ENCODE data around the gene MEF2D.

MEF2D gene

DNA sequence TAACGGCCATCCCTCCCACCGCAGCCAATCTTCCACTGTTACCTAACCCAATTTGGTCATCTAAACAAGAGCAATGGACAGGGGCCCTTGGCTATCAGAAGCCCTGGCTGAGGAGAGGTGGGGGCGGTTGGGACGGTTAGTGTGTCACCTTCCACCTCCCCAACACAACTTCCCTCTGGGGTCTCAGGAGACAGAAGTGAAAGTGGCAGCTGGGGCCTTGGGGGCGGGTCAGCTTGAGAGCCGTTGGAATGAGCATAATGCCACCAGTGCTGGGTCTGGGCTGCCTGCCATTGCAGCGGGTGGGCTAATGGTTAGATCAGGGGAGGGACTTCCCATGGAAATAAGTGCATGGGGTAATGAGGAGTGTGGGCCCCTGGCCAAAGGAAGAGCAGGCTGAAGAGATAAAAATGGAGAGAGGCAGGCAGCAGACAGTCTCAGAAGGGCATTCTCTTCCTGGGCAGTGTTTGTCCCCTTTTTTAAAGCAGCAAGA is 7.9 kb downstream of the MEF2D start:
- H3K27me3 ChIP-seq (ENCODE audit: insufficient read depth, low read length) = no peaks in the 10 kb centered on the region
- H3K9ac ChIP-seq (ENCODE audit: low read length) = peak overlapping the region; percentile 81
- H3K79me2 ChIP-seq (ENCODE audit: insufficient read depth, low read length) = peaks cover 70% of the 10 kb centered on the region
- no peaks in the 10 kb centered on the region for H3K9me3 ChIP-seq (ENCODE audit: low read length)
- H3K4me2 ChIP-seq (ENCODE audit: low read length) = peak overlapping the region; percentile 97
- H3K4me3 ChIP-seq (ENCODE audit: low read depth, low read length, poor library complexity, severe bottlenecking) = peak overlapping the region; percentile 47
- H3K4me1 ChIP-seq (ENCODE audit: insufficient read depth, low read length, severe bottlenecking) = peaks cover 100% of the 10 kb centered on the region
- H3K9me2 ChIP-seq (ENCODE audit: low read depth, low read length) = no peaks in the 10 kb centered on the region
- H2AFZ ChIP-seq (ENCODE audit: low read length) = no peak overlapping the region
- H4K20me1 ChIP-seq (ENCODE audit: insufficient read depth, low read length) = no peaks in the 10 kb centered on the region
- peaks cover 17% of the 10 kb centered on the region; the same call in 1 of the 2 replicates for H3K36me3 ChIP-seq (ENCODE audit: insufficient read depth, low read length)
- H3F3A ChIP-seq (ENCODE audit: insufficient read depth, low read length) = no peaks in the 10 kb centered on the region
- H3K27ac ChIP-seq (ENCODE audit: low read depth, low read length, poor library complexity, severe bottlenecking) = peak overlapping the region; percentile 100
- TF ChIP-seq, protein P1, sequence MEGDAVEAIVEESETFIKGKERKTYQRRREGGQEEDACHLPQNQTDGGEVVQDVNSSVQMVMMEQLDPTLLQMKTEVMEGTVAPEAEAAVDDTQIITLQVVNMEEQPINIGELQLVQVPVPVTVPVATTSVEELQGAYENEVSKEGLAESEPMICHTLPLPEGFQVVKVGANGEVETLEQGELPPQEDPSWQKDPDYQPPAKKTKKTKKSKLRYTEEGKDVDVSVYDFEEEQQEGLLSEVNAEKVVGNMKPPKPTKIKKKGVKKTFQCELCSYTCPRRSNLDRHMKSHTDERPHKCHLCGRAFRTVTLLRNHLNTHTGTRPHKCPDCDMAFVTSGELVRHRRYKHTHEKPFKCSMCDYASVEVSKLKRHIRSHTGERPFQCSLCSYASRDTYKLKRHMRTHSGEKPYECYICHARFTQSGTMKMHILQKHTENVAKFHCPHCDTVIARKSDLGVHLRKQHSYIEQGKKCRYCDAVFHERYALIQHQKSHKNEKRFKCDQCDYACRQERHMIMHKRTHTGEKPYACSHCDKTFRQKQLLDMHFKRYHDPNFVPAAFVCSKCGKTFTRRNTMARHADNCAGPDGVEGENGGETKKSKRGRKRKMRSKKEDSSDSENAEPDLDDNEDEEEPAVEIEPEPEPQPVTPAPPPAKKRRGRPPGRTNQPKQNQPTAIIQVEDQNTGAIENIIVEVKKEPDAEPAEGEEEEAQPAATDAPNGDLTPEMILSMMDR (IDR thresholded peaks at IDR 0.05; ENCODE audit: low read length) = no peak
- TF ChIP-seq EZH2 (IDR thresholded peaks at IDR 0.05; ENCODE audit: borderline replicate concordance, low read length) = no peak

DNA sequence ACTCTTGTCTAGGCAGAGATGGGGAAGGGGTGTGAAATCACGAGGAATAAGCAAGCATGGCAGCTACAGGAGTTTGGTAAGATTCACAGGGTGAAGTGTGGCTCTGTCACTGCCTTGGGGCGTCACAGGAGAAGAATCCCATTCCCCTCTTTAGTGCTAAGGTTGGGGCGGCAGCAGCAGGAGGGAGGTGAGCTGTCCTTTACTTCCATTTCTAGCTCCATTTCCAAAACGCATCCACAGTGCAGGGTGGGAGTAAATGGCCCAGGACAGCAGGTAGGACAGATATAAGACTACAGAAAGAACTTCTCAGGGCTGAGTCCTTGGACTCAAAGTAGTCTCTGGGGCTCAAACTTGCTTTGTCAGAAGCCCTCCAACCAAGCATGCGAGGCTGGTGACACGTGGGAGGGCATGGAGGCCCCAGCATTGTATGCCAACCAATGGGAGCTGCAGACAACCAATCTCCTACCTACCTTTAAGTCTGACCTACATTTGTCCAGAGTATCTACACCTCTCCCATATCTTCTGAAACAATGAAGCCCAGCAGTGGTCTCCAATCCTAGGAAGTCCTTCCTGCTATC is 8.5 kb downstream of the MEF2D start:
- no peak for TF ChIP-seq EZH2 (IDR thresholded peaks at IDR 0.05; ENCODE audit: borderline replicate concordance, low read length)
- TF ChIP-seq, protein P1 (IDR thresholded peaks at IDR 0.05; ENCODE audit: low read length) = no peak
- Histone ChIP-seq H3K9me3 (ENCODE audit: low read length) (no peaks in the 10 kb centered on the region), H3K4me3 (ENCODE audit: low read depth, low read length, poor library complexity, severe bottlenecking) (peak overlapping the region; percentile 47), H2AFZ (ENCODE audit: low read length) (no peak overlapping the region), H3K9me2 (ENCODE audit: low read depth, low read length) (no peaks in the 10 kb centered on the region), H3K27ac (ENCODE audit: low read depth, low read length, poor library complexity, severe bottlenecking) (peak overlapping the region; percentile 100), H3K4me2 (ENCODE audit: low read length) (peak overlapping the region; percentile 97), H4K20me1 (ENCODE audit: insufficient read depth, low read length) (no peaks in the 10 kb centered on the region), H3K9ac (ENCODE audit: low read length) (peak overlapping the region; percentile 81), H3K4me1 (ENCODE audit: insufficient read depth, low read length, severe bottlenecking) (peaks cover 95% of the 10 kb centered on the region), H3F3A (ENCODE audit: insufficient read depth, low read length) (no peaks in the 10 kb centered on the region), H3K79me2 (ENCODE audit: insufficient read depth, low read length) (peaks cover 70% of the 10 kb centered on the region), H3K27me3 (ENCODE audit: insufficient read depth, low read length) (no peaks in the 10 kb centered on the region), H3K36me3 (ENCODE audit: insufficient read depth, low read length) (peaks cover 21% of the 10 kb centered on the region; the same call in 1 of the 2 replicates)

DNA sequence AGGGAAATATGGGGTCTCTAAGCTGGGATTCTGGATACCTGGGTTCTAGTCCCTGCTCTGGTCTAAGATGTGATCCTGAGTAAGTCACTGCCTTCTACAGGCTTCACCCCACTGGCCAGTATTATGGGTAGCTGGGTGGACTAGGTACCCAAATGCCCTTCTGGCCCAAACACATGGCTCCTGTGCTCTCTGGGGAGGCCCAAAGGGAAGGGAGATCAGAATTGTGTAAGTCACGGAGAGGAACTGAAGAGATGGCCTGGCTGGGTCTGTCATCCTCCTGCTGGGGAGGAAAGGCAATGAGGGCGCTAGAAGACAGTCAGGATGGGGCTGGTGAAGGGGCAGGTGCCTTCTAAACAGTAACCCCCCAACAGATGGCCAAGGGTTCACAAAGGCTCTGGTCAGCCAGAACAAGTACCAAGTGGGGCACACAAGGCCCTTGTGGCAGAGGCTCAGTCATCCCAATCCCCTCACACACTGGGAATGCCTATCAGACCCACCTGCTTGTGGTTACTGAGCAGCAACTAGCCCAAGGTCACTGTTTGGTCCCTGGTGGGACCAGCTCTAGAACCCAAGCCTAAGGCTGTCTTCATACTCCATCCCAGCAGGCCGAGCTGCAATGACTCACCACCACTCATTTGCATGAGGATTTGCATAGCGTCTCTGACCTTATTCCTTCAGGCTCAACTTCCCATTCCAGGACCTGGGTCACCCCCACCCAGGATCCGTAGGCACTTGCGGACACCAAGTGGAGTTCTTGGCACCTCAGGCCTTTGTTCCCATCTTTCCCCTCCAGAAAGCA is 9.2 kb downstream of the MEF2D start:
- Histone ChIP-seq H3K27ac (ENCODE audit: low read depth, low read length, poor library complexity, severe bottlenecking) (peak overlapping the region; percentile 100), H3K4me2 (ENCODE audit: low read length) (peak overlapping the region; percentile 97), H2AFZ (ENCODE audit: low read length) (no peak overlapping the region), H3K4me1 (ENCODE audit: insufficient read depth, low read length, severe bottlenecking) (peaks cover 87% of the 10 kb centered on the region), H3K9ac (ENCODE audit: low read length) (peak overlapping the region; percentile 81), H3K9me3 (ENCODE audit: low read length) (no peaks in the 10 kb centered on the region), H3K27me3 (ENCODE audit: insufficient read depth, low read length) (no peaks in the 10 kb centered on the region), H3F3A (ENCODE audit: insufficient read depth, low read length) (no peaks in the 10 kb centered on the region), H3K79me2 (ENCODE audit: insufficient read depth, low read length) (peaks cover 70% of the 10 kb centered on the region), H3K36me3 (ENCODE audit: insufficient read depth, low read length) (peaks cover 22% of the 10 kb centered on the region; the same call in 1 of the 2 replicates), H3K9me2 (ENCODE audit: low read depth, low read length) (no peaks in the 10 kb centered on the region), H4K20me1 (ENCODE audit: insufficient read depth, low read length) (no peaks in the 10 kb centered on the region), H3K4me3 (ENCODE audit: low read depth, low read length, poor library complexity, severe bottlenecking) (peak overlapping the region; percentile 47)
- TF ChIP-seq, protein P1 (IDR thresholded peaks at IDR 0.05; ENCODE audit: low read length) = no peak
- TF ChIP-seq EZH2 (IDR thresholded peaks at IDR 0.05; ENCODE audit: borderline replicate concordance, low read length) = no peak
